Hepatocyte (in vitro differentiated cells): ENCODE results near the gene CCDC27.

Experiments used
- EZH2 ChIP-seq: fragments of 200-600 bp; sonication (generic); IDR thresholded peaks from 2 replicates; pipeline ENCODE4 v1.6.1; 2016; ENCODE audit warnings: antibody characterized with exemption, mild to moderate bottlenecking, borderline replicate concordance
- TF ChIP-seq, protein P1 (sequence below): fragments of 200-600 bp; sonication (generic); IDR thresholded peaks from 2 replicates; pipeline ENCODE4 v1.5.1; 2016; ENCODE audit warnings: antibody characterized with exemption, mild to moderate bottlenecking; ENCODE audit not compliant: poor library complexity

DNA sequence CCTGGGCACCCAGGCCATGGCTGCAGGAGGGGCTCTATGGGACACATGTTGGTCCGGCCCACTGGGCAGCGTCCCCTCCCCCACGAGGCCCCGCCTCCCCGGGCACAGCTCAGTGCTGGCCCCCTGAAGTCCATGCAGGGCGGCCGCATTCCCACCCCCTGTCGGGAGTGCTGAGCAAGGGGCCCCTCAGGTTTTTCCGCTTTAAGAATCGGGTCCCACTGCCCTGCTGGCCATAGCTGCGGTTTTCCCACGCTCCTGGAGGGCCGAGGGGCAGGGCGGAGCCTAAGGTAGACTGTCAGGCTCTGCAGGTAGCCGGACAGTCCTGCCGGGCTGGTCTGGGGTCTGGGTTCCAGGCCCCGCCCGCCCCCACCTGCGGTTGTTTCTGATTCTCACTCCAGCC lies 43.5 kb upstream of the CCDC27 start:
- TF ChIP-seq, protein P1, sequence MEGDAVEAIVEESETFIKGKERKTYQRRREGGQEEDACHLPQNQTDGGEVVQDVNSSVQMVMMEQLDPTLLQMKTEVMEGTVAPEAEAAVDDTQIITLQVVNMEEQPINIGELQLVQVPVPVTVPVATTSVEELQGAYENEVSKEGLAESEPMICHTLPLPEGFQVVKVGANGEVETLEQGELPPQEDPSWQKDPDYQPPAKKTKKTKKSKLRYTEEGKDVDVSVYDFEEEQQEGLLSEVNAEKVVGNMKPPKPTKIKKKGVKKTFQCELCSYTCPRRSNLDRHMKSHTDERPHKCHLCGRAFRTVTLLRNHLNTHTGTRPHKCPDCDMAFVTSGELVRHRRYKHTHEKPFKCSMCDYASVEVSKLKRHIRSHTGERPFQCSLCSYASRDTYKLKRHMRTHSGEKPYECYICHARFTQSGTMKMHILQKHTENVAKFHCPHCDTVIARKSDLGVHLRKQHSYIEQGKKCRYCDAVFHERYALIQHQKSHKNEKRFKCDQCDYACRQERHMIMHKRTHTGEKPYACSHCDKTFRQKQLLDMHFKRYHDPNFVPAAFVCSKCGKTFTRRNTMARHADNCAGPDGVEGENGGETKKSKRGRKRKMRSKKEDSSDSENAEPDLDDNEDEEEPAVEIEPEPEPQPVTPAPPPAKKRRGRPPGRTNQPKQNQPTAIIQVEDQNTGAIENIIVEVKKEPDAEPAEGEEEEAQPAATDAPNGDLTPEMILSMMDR = no peak
- no peak for TF ChIP-seq EZH2
